Endodermal cell (in vitro differentiated cells): ENCODE measurements around the gene SBNO1. TPM values are rescaled to one million over a fixed set of nuclear protein-coding genes. Genes with fewer than 3 reads are reported as not detected.

Experiments used
- DNase-seq: peaks from one replicate; pipeline ENCODE4 v3.0.0-alpha.2; 2017
- H3K27ac ChIP-seq: 2 replicates; pipeline ENCODE4 v1.5.1; 2013; ENCODE audit warnings: mild to moderate bottlenecking, low read depth, low read length, moderate library complexity
- H3K27me3 ChIP-seq: 2 replicates; pipeline ENCODE4 v1.6.1; 2013; ENCODE audit warnings: mild to moderate bottlenecking, low read length, moderate library complexity; ENCODE audit not compliant: insufficient read depth, control insufficient read depth, poor library complexity, severe bottlenecking
- H3K36me3 ChIP-seq: 2 replicates; pipeline ENCODE4 v1.7.0; 2013; ENCODE audit warnings: mild to moderate bottlenecking, low read length, moderate library complexity; ENCODE audit not compliant: control insufficient read depth, insufficient read depth
- H3K4me1 ChIP-seq: one replicate; pipeline ENCODE4 v1.7.0; 2013; ENCODE audit warnings: low read length; ENCODE audit not compliant: control insufficient read depth, insufficient read depth
- H3K4me3 ChIP-seq: 2 replicates; pipeline ENCODE4 v1.5.1; 2013; ENCODE audit warnings: mild to moderate bottlenecking, low read length, moderate library complexity
- H3K9ac ChIP-seq: 2 replicates; pipeline ENCODE4 v1.6.1; 2013; ENCODE audit warnings: mild to moderate bottlenecking, low read length, moderate library complexity; ENCODE audit not compliant: poor library complexity, severe bottlenecking; ENCODE audit errors: extremely low read depth
- H3K9me3 ChIP-seq: 2 replicates; pipeline ENCODE4 v1.6.1; 2013; ENCODE audit warnings: mild to moderate bottlenecking, low read length, moderate library complexity; ENCODE audit not compliant: control insufficient read depth
- H3K27ac Mint-ChIP-seq: 2 replicates; pipeline ENCODE4 v1.8.0; 2020; ENCODE audit warnings: mixed read lengths
- H3K27me3 Mint-ChIP-seq: 2 replicates; pipeline ENCODE4 v1.8.0; 2021; ENCODE audit warnings: mild to moderate bottlenecking, mixed read lengths; ENCODE audit not compliant: insufficient read depth
- H3K36me3 Mint-ChIP-seq: 2 replicates; pipeline ENCODE4 v1.8.0; 2020; ENCODE audit warnings: low read depth, mixed read lengths
- H3K4me1 Mint-ChIP-seq: 2 replicates; pipeline ENCODE4 v1.8.0; 2020; ENCODE audit warnings: mixed read lengths
- H3K4me3 Mint-ChIP-seq: 2 replicates; pipeline ENCODE4 v1.8.0; 2020; ENCODE audit warnings: mild to moderate bottlenecking, moderate library complexity, mixed read lengths
- H3K9me3 Mint-ChIP-seq: 2 replicates; pipeline ENCODE4 v1.8.0; 2020; ENCODE audit warnings: mild to moderate bottlenecking, mixed read lengths
- CTCF ChIP-seq: fragments of 200-600 bp; sonication (generic); conservative IDR thresholded peaks from 2 replicates; pipeline ENCODE4 v1.5.0; 2021; ENCODE audit warnings: antibody characterized with exemption, mild to moderate bottlenecking
- WGBS, 2 experiments: methylation state at CpG; one replicate each; pipeline versions ENCODE4 v1.1.5 to v1.1.7; 2013; ENCODE audit warnings: missing lambda C conversion rate in 2 of 2, mixed read lengths in 1 of 2; ENCODE audit not compliant: insufficient coverage in 1 of 2, insufficient read length in 1 of 2; 5-methylcytosine and 5-hydroxymethylcytosine counted together
- total RNA-seq, 2 donors: library from RNA; stranded (reverse); fragmentation: NEBNext Ultra II Directional in 1 of 2; extraction: Animal tissue kit (Norgen Biotek cat#: 25700) in 1 of 2; gene quantifications; 2 replicates in 1 of 2; 3 replicates in 1 of 2; pipeline ENCODE4 v1.2.1, GENCODE V29; 2021

SBNO1 gene
- total RNA-seq, 2 donors from 2014 or later: 44.5 to 44.7 TPM

- peak overlapping the region; percentile 71 for H3K4me3 Mint-ChIP-seq
Observed at GRCh38 chr12:123273166-123273565, 91.5 kb downstream of the SBNO1 start.

GRCh38 chr12:123271001-123271668 is 93.5 kb downstream of the SBNO1 start:
- peak overlapping the region; percentile 99 for H3K27ac ChIP-seq

More at GRCh38 chr12:123273166-123273565, 91.5 kb downstream of the SBNO1 start:
- H3K27ac ChIP-seq: no peak overlapping the region
- 89 to 92% methylated on average over 15 of the region's 15 CpGs for WGBS, 2 experiments
- H3K9me3 Mint-ChIP-seq: no peaks in the 10 kb centered on the region
- peaks cover 4% of the 10 kb centered on the region for H3K4me1 ChIP-seq
- H3K27me3 Mint-ChIP-seq: no peaks in the 10 kb centered on the region
- no peak for DNase-seq
- no peak for TF ChIP-seq CTCF
- H3K4me3 ChIP-seq: no peak overlapping the region
- H3K27ac Mint-ChIP-seq: no peak overlapping the region
- H3K9me3 ChIP-seq: no peaks in the 10 kb centered on the region
- peaks cover 10% of the 10 kb centered on the region for H3K4me1 Mint-ChIP-seq
- peaks cover 1% of the 10 kb centered on the region for H3K36me3 Mint-ChIP-seq
- no peak overlapping the region for H3K9ac ChIP-seq
- no peaks in the 10 kb centered on the region for H3K36me3 ChIP-seq
- H3K27me3 ChIP-seq: no peaks in the 10 kb centered on the region

GRCh38 chr12:123270214-123271000 is 94.2 kb downstream of the SBNO1 start:
- 0% methylated on average over 30 to 51 of the region's 51 CpGs for WGBS, 2 experiments
- no peaks in the 10 kb centered on the region for H3K27me3 ChIP-seq
- peak overlapping the region; percentile 94 for H3K4me3 ChIP-seq
- peak; percentile 87 for DNase-seq
- Mint-ChIP-seq H3K36me3 (peaks cover 15% of the 10 kb centered on the region), H3K9me3 (no peaks in the 10 kb centered on the region), H3K27me3 (no peaks in the 10 kb centered on the region), H3K4me3 (peak overlapping the region; percentile 93), H3K4me1 (peaks cover 10% of the 10 kb centered on the region), H3K27ac (peak overlapping the region; percentile 97)
- H3K4me1 ChIP-seq: peaks cover 4% of the 10 kb centered on the region
- no peak for TF ChIP-seq CTCF
- no peaks in the 10 kb centered on the region for H3K9me3 ChIP-seq
- H3K9ac ChIP-seq: peak overlapping the region; percentile 87
- peak overlapping the region; percentile 99 for H3K27ac ChIP-seq
- peaks cover 11% of the 10 kb centered on the region for H3K36me3 ChIP-seq

More at GRCh38 chr12:123271001-123271668, 93.5 kb downstream of the SBNO1 start:
- H3K4me1 ChIP-seq: peaks cover 4% of the 10 kb centered on the region
- no peak overlapping the region for H3K9ac ChIP-seq
- no peaks in the 10 kb centered on the region for H3K9me3 ChIP-seq
- DNase-seq: peak; percentile 89
- peak overlapping the region; percentile 94 for H3K4me3 ChIP-seq
- Mint-ChIP-seq H3K36me3 (peaks cover 11% of the 10 kb centered on the region), H3K27ac (no peak overlapping the region), H3K27me3 (no peaks in the 10 kb centered on the region), H3K4me1 (peaks cover 10% of the 10 kb centered on the region), H3K4me3 (peak overlapping the region; percentile 93), H3K9me3 (no peaks in the 10 kb centered on the region)
- TF ChIP-seq CTCF: peak; percentile 67
- 0 to 1% methylated on average over 17 to 108 of the region's 108 CpGs for WGBS, 2 experiments
- no peaks in the 10 kb centered on the region for H3K27me3 ChIP-seq
- peaks cover 11% of the 10 kb centered on the region for H3K36me3 ChIP-seq
